Mucosa of stomach (tissue), 1 donor: ENCODE data around the gene CCDC184.

Source experiments
- H3K27me3 ChIP-seq: one replicate; pipeline ENCODE4 v1.7.0; 2013; ENCODE audit warnings: mild to moderate bottlenecking, low read length; ENCODE audit not compliant: control insufficient read depth, insufficient read depth
- H3K36me3 ChIP-seq: one replicate; pipeline ENCODE4 v1.7.0; 2013; ENCODE audit warnings: low read length; ENCODE audit not compliant: control insufficient read depth, insufficient read depth
- H3K4me1 ChIP-seq: one replicate; pipeline ENCODE4 v1.7.0; 2013; ENCODE audit warnings: mild to moderate bottlenecking, low read length; ENCODE audit not compliant: control insufficient read depth, insufficient read depth
- H3K4me3 ChIP-seq: one replicate; pipeline ENCODE4 v1.7.0; 2013; ENCODE audit warnings: low read length
- H3K9ac ChIP-seq: one replicate; pipeline ENCODE4 v1.7.0; 2013; ENCODE audit warnings: mild to moderate bottlenecking, low read length, moderate library complexity
- H3K9me3 ChIP-seq: one replicate; pipeline ENCODE4 v1.7.0; 2013; ENCODE audit warnings: mild to moderate bottlenecking, low read length, moderate library complexity; ENCODE audit not compliant: control insufficient read depth
- donor health status: Pancreatic carcinoma.

CCDC184 gene

GRCh38 chr12:48183876-48184548 lies 568 bp downstream of the CCDC184 start:
- Histone ChIP-seq H3K4me3 (no peak overlapping the region), H3K27me3 (peaks cover 49% of the 10 kb centered on the region), H3K36me3 (no peaks in the 10 kb centered on the region), H3K9me3 (no peaks in the 10 kb centered on the region), H3K9ac (no peak overlapping the region), H3K4me1 (peaks cover 8% of the 10 kb centered on the region)

- H3K9ac ChIP-seq: no peak overlapping the region
- no peaks in the 10 kb centered on the region for H3K36me3 ChIP-seq
- H3K4me1 ChIP-seq: peaks cover 8% of the 10 kb centered on the region
- H3K9me3 ChIP-seq: no peaks in the 10 kb centered on the region
- no peak overlapping the region for H3K4me3 ChIP-seq
- peaks cover 49% of the 10 kb centered on the region for H3K27me3 ChIP-seq
Observed at GRCh38 chr12:48184549-48184922, 1.1 kb downstream of the CCDC184 start.

DNA sequence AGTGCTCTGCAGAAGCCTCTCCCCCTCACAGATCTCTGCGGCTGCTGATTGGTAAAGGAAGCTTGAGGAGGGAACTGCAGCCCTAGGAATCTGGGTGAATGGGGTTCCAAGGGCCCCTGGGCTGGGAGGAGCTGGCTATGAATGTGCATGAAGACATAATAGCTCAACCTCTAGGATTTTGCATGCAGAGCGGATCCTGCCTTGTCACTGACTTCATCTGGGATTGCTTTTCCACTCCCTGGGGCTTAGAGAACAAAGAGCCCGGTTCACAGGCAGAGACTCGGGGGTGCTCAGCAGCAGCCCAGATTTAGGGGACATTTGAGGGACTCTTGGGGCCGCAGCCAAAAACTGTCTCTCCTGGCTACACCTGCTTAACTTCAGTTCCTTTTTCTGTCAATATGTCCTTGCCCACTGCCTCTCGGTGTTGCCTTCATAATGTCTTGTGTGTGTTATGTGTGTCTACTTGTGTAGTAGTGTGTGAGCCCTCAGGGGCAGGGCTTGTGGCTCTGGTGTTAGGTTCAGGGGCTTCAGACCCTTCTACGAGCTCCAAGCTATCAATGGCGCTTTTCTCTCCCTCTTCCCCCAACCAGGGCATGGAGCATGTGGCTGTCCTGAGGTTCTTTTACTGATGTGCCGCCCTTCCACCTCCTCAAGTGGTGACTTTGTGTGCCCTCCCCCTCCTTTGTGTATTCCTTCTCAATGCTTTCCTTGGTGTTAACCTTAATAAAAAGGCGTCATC lies 1.9 kb downstream of the CCDC184 start:
- Histone ChIP-seq H3K9me3 (no peaks in the 10 kb centered on the region), H3K27me3 (peaks cover 49% of the 10 kb centered on the region), H3K36me3 (no peaks in the 10 kb centered on the region), H3K4me1 (peaks cover 8% of the 10 kb centered on the region), H3K4me3 (no peak overlapping the region), H3K9ac (no peak overlapping the region)

DNA sequence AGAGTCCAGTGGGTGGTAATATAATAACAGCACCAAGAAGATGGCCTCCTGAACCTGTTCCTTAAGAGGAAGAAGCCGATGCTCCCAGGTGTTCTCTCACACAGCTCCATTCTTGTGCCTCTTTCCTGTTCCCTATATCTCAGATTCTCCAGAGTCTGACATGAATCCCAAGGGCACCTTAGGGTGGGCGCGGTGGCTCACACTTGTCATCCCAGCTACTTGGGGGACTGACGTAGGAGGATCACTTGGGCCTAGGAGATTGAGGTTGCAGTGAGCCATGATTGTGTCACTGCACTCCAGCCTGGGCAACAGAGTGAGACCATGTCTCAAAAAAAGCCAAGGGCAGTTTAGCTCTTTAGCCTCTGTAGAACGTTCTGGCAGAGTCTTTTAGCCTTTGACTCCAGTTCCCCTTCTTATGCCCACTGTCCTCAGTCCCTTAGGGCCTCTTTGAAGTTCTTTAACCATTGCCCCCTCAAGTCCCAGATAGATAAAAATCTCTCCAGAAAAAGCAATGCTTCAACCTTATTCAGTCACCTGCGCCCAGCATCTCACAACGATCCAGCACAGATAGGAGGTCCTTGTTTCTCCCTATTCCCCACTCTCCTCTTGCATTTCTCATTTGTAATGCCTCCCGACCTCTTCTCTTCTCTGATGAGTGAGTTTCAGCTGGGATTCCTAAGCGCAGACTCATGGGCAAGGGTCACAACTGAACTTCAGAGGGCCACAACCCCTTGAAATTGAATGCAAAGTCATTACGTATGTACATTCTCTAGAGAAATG lies 4.7 kb downstream of the CCDC184 start:
- H3K27me3 ChIP-seq: peaks cover 27% of the 10 kb centered on the region
- H3K4me1 ChIP-seq: no peaks in the 10 kb centered on the region
- H3K9ac ChIP-seq: no peak overlapping the region
- no peak overlapping the region for H3K4me3 ChIP-seq
- H3K9me3 ChIP-seq: no peaks in the 10 kb centered on the region
- H3K36me3 ChIP-seq: no peaks in the 10 kb centered on the region

GRCh38 chr12:48189331-48190125 lies 6.1 kb downstream of the CCDC184 start:
- no peaks in the 10 kb centered on the region for H3K9me3 ChIP-seq
- H3K4me3 ChIP-seq: no peak overlapping the region
- no peaks in the 10 kb centered on the region for H3K4me1 ChIP-seq
- H3K27me3 ChIP-seq: peaks cover 12% of the 10 kb centered on the region
- no peak overlapping the region for H3K9ac ChIP-seq
- H3K36me3 ChIP-seq: no peaks in the 10 kb centered on the region

GRCh38 chr12:48191096-48191495 lies 7.7 kb downstream of the CCDC184 start:
- Histone ChIP-seq H3K4me1 (no peaks in the 10 kb centered on the region), H3K4me3 (no peak overlapping the region), H3K9ac (no peak overlapping the region), H3K27me3 (no peaks in the 10 kb centered on the region), H3K9me3 (no peaks in the 10 kb centered on the region), H3K36me3 (no peaks in the 10 kb centered on the region)

DNA sequence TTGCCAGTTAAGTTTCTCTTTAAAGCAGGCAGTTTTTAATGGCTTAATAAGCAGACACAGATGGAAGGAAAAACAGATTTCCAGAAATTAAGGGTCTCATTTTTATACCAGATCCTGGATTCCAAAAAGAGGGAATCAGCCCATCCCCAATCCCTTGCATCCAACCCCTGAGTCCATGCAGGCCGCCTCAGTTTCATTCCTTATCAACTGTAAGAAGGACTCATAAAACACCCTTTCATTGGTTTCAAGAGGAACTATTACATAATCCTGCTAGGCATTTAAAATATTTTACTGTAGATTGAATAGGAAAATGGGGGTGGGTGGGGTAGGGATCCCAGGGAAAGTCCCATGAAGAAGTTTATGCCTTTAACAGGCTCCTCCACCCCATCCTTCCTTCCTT lies 9.4 kb downstream of the CCDC184 start:
- H3K27me3 ChIP-seq: no peaks in the 10 kb centered on the region
- no peak overlapping the region for H3K9ac ChIP-seq
- no peaks in the 10 kb centered on the region for H3K36me3 ChIP-seq
- peaks cover 9% of the 10 kb centered on the region for H3K4me1 ChIP-seq
- H3K9me3 ChIP-seq: no peaks in the 10 kb centered on the region
- no peak overlapping the region for H3K4me3 ChIP-seq

GRCh38 chr12:48193623-48194022 lies 10.2 kb downstream of the CCDC184 start:
- H3K4me1 ChIP-seq: peaks cover 10% of the 10 kb centered on the region
- no peaks in the 10 kb centered on the region for H3K36me3 ChIP-seq
- no peak overlapping the region for H3K9ac ChIP-seq
- H3K27me3 ChIP-seq: no peaks in the 10 kb centered on the region
- no peak overlapping the region for H3K4me3 ChIP-seq
- no peaks in the 10 kb centered on the region for H3K9me3 ChIP-seq

DNA sequence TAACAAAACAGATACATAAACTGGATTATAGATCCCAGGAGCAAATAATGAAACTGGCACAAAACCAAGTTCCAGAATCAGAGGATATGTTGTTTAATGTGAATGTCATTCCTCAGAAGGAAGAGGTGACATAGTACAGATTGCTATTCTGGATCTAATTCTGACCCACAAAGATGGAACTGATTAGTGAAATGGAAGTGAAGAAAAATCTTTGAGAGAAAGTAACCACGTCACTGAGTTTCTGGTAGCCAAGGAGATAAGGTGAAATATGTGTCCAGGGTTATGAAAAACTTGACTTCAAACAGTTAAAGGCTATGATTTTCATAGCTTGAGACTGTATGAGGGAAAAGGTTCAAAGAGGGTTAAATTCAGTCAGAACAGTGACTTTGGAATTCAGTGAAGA lies 11.4 kb downstream of the CCDC184 start:
- H3K27me3 ChIP-seq: no peaks in the 10 kb centered on the region
- H3K36me3 ChIP-seq: no peaks in the 10 kb centered on the region
- no peak overlapping the region for H3K9ac ChIP-seq
- no peak overlapping the region for H3K4me3 ChIP-seq
- no peaks in the 10 kb centered on the region for H3K9me3 ChIP-seq
- H3K4me1 ChIP-seq: peaks cover 18% of the 10 kb centered on the region

DNA sequence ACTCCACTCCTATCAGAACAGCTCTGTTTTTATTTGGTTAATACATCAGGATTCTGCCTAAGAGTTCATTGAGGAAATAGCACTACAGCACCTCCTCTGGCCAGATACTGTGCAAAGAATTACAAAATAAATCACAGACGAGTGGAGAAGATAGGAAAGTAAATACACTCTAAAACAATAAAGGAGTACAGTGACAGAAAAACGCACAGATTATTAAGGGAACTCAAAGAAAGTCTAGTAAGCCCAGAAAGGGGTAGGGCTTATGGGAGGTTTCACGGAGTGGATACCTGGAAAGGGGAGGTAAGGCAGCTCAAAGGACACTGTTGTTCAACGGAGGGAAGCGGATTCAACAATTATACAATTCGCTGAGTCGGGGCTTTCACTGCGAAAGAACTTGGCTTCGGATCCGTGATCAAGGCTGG lies 14.1 kb downstream of the CCDC184 start:
- H3K4me3 ChIP-seq: peak overlapping the region; percentile 98
- H3K36me3 ChIP-seq: no peaks in the 10 kb centered on the region
- peak overlapping the region; percentile 100 for H3K9ac ChIP-seq
- no peaks in the 10 kb centered on the region for H3K27me3 ChIP-seq
- no peaks in the 10 kb centered on the region for H3K9me3 ChIP-seq
- H3K4me1 ChIP-seq: peaks cover 18% of the 10 kb centered on the region

DNA sequence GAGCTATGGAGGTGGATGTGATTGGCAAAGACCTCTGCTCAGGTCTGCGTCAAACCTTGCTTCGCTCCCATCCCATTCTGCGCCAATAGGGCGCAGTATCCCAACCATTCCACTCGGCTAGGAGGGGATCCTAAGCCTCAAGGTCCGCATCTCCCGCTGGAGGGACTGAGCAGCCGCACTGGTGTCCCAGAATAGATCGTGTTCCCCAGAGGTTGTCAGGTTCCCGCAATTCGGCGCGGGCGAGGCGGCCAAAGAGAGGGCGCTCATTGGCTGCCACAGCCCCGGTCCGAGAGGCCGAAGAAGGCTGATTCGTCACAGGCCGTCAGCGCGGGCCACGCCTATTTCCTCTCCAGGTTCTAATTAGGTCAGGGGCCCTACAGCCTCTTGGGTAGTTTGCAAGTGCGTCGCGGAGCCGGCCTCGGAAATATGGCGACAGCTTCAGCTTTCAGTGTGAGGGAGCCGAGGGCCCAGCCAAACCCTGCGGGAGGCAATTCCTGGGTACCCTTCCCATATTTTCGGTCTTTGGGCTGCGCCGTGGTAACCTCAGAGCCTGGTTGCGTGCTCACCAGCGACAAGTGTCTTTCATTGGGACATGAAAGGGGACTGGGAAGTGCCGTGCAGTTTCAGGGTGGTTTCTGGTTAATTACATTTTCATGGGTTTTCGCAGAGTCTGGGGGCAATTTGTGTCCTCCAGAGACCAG lies 14.7 kb downstream of the CCDC184 start:
- Histone ChIP-seq H3K4me3 (peak overlapping the region; percentile 98), H3K36me3 (no peaks in the 10 kb centered on the region), H3K4me1 (peaks cover 18% of the 10 kb centered on the region), H3K27me3 (no peaks in the 10 kb centered on the region), H3K9me3 (no peaks in the 10 kb centered on the region), H3K9ac (peak overlapping the region; percentile 100)
